ENCODE measurements around the gene MCC.

DNA sequence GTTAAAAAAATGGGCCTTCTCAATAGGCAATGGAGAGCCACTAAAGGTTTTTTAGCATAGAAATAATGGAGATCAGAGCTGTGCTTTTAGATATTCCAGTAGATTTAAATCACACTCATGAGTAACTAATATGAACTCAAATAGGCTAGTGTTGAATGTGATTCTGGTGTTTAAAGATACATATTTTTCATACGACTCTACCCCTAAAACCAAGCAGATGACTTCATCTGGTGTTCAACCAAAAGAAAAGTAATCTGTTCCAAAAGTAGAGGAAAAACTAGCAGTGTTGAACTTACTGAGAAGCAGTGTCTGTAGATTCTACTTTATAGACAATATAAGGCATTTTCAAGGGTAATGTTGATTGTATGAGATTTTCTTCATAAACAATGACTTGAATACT is 191.6 kb downstream of the MCC start:
- TF ChIP-seq, protein P1, sequence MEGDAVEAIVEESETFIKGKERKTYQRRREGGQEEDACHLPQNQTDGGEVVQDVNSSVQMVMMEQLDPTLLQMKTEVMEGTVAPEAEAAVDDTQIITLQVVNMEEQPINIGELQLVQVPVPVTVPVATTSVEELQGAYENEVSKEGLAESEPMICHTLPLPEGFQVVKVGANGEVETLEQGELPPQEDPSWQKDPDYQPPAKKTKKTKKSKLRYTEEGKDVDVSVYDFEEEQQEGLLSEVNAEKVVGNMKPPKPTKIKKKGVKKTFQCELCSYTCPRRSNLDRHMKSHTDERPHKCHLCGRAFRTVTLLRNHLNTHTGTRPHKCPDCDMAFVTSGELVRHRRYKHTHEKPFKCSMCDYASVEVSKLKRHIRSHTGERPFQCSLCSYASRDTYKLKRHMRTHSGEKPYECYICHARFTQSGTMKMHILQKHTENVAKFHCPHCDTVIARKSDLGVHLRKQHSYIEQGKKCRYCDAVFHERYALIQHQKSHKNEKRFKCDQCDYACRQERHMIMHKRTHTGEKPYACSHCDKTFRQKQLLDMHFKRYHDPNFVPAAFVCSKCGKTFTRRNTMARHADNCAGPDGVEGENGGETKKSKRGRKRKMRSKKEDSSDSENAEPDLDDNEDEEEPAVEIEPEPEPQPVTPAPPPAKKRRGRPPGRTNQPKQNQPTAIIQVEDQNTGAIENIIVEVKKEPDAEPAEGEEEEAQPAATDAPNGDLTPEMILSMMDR (conservative IDR thresholded peaks at IDR 0.05 in 1 of 2, IDR thresholded peaks at IDR 0.05 in 1 of 2; ENCODE audit: extremely low read depth in 1 of 2, insufficient read depth in 1 of 2, low read depth in 1 of 2, low read length in 2 of 2), result no peak
- no peak for TF ChIP-seq EZH2 (IDR thresholded peaks at IDR 0.05; ENCODE audit: borderline replicate concordance, low read length)
